Central memory CD8-positive, alpha-beta T cell (primary cell): ENCODE measurements around the gene HDAC1.
"Not testable (repeated sequence)": the region's sequence is repeated elsewhere in the genome, so short reads cannot be mapped to it uniquely, and the experiment has no call there.

Experiments used
- ATAC-seq: fragments of 150-1000 bp; cut with Tn5 transposase; replicated peaks from 2 replicates; pipeline ENCODE4 v1.10.0; 2022; ENCODE audit warnings: mild to moderate bottlenecking, moderate FRiP score, moderate number of reproducible peaks; ENCODE audit not compliant: poor library complexity, severe bottlenecking; ENCODE audit errors: extremely low read depth
- DNase-seq, 2 donors: peaks; one replicate each; pipeline ENCODE4 v3.0.0; 2021; ENCODE audit warnings: low spot score in 2 of 2
- H3K27ac Mint-ChIP-seq: one replicate; pipeline ENCODE4 v1.8.0; 2022; ENCODE audit warnings: low read depth, mild to moderate bottlenecking, moderate library complexity, mixed read lengths
- H3K27me3 Mint-ChIP-seq: one replicate; pipeline ENCODE4 v1.8.0; 2022; ENCODE audit warnings: mixed read lengths
- H3K36me3 Mint-ChIP-seq: one replicate; pipeline ENCODE4 v1.8.0; 2022; ENCODE audit warnings: mild to moderate bottlenecking, moderate library complexity, mixed read lengths; ENCODE audit not compliant: insufficient read depth
- H3K4me1 Mint-ChIP-seq: one replicate; pipeline ENCODE4 v1.8.0; 2022; ENCODE audit warnings: mixed read lengths
- H3K4me3 Mint-ChIP-seq: one replicate; pipeline ENCODE4 v1.8.0; 2022; ENCODE audit warnings: mild to moderate bottlenecking, moderate library complexity, mixed read lengths
- H3K9me3 Mint-ChIP-seq: one replicate; pipeline ENCODE4 v1.8.0; 2022; ENCODE audit warnings: mixed read lengths

The HDAC1 gene

GRCh38 chr1:32349211-32349708 lies 57.4 kb downstream of the HDAC1 start:
- Mint-ChIP-seq H3K4me3 (no peak overlapping the region), H3K36me3 (peaks cover 2% of the 10 kb centered on the region), H3K27ac (no peak overlapping the region), H3K4me1 (peaks cover 61% of the 10 kb centered on the region), H3K9me3 (no peaks in the 10 kb centered on the region), H3K27me3 (no peaks in the 10 kb centered on the region)
- DNase-seq (no peak), ATAC-seq (no peak)

- Mint-ChIP-seq H3K27me3 (no peaks in the 10 kb centered on the region), H3K27ac (no peak overlapping the region), H3K9me3 (no peaks in the 10 kb centered on the region), H3K4me1 (peaks cover 51% of the 10 kb centered on the region), H3K4me3 (peak overlapping the region; percentile 70), H3K36me3 (peaks cover 2% of the 10 kb centered on the region)
- DNase-seq = peak; percentile 70 to 78
- peak; percentile 66 for ATAC-seq
These were observed 59.0 kb downstream of the HDAC1 start for GRCh38 chr1:32350785-32351398.

GRCh38 chr1:32351399-32352238 lies 59.7 kb downstream of the HDAC1 start:
- H3K4me3 Mint-ChIP-seq = peak overlapping the region; percentile 70
- no peaks in the 10 kb centered on the region for H3K9me3 Mint-ChIP-seq
- ATAC-seq = peak; percentile 97
- peak in 1 of 2 donors; percentile 85 for DNase-seq
- H3K4me1 Mint-ChIP-seq = peaks cover 44% of the 10 kb centered on the region
- H3K36me3 Mint-ChIP-seq = peaks cover 2% of the 10 kb centered on the region
- H3K27ac Mint-ChIP-seq = no peak overlapping the region
- H3K27me3 Mint-ChIP-seq = no peaks in the 10 kb centered on the region

GRCh38 chr1:32352239-32352745 lies 60.4 kb downstream of the HDAC1 start:
- ATAC-seq (no peak), DNase-seq (no peak)
- H3K4me1 Mint-ChIP-seq = peaks cover 42% of the 10 kb centered on the region
- H3K9me3 Mint-ChIP-seq = no peaks in the 10 kb centered on the region
- no peaks in the 10 kb centered on the region for H3K27me3 Mint-ChIP-seq
- peaks cover 2% of the 10 kb centered on the region for H3K36me3 Mint-ChIP-seq
- H3K4me3 Mint-ChIP-seq = peak overlapping the region; percentile 70
- H3K27ac Mint-ChIP-seq = peak overlapping the region; percentile 56

GRCh38 chr1:32352831-32353383 lies 61.0 kb downstream of the HDAC1 start:
- Mint-ChIP-seq H3K27ac (peak overlapping the region; percentile 56), H3K4me3 (peak overlapping the region; percentile 70), H3K4me1 (peaks cover 42% of the 10 kb centered on the region), H3K36me3 (peaks cover 2% of the 10 kb centered on the region), H3K27me3 (no peaks in the 10 kb centered on the region), H3K9me3 (no peaks in the 10 kb centered on the region)
- ATAC-seq (no peak), DNase-seq (no peak)

- DNase-seq (no peak), ATAC-seq (no peak)
- Mint-ChIP-seq H3K4me3 (peak overlapping the region; percentile 70), H3K4me1 (peaks cover 42% of the 10 kb centered on the region), H3K27ac (peak overlapping the region; percentile 56), H3K9me3 (no peaks in the 10 kb centered on the region), H3K27me3 (no peaks in the 10 kb centered on the region), H3K36me3 (peaks cover 2% of the 10 kb centered on the region)
These were observed 61.5 kb downstream of the HDAC1 start for GRCh38 chr1:32353431-32353830.

- H3K4me3 Mint-ChIP-seq = peak overlapping the region; percentile 70
- H3K27ac Mint-ChIP-seq = peak overlapping the region; percentile 26
- ATAC-seq (no peak), DNase-seq (no peak)
- H3K36me3 Mint-ChIP-seq = peaks cover 2% of the 10 kb centered on the region
- no peaks in the 10 kb centered on the region for H3K9me3 Mint-ChIP-seq
- H3K4me1 Mint-ChIP-seq = peaks cover 37% of the 10 kb centered on the region
- H3K27me3 Mint-ChIP-seq = no peaks in the 10 kb centered on the region
These were observed 62.1 kb downstream of the HDAC1 start for GRCh38 chr1:32353886-32354570.

- peaks cover 37% of the 10 kb centered on the region for H3K4me1 Mint-ChIP-seq
- DNase-seq, H3K9me3 Mint-ChIP-seq, ATAC-seq, H3K27me3 Mint-ChIP-seq, H3K27ac Mint-ChIP-seq, H3K36me3 Mint-ChIP-seq, H3K4me3 Mint-ChIP-seq: not testable (repeated sequence)
These were observed 63.9 kb downstream of the HDAC1 start for GRCh38 chr1:32355778-32356177.

GRCh38 chr1:32356478-32356877 lies 64.6 kb downstream of the HDAC1 start:
- Mint-ChIP-seq H3K4me3 (no peak overlapping the region), H3K9me3 (no peaks in the 10 kb centered on the region), H3K4me1 (peaks cover 36% of the 10 kb centered on the region), H3K27ac (no peak overlapping the region), H3K27me3 (peaks cover 10% of the 10 kb centered on the region), H3K36me3 (peaks cover 2% of the 10 kb centered on the region)
- no peak for ATAC-seq
- no peak for DNase-seq

GRCh38 chr1:32357614-32358013 lies 65.7 kb downstream of the HDAC1 start:
- Mint-ChIP-seq H3K4me3 (no peak overlapping the region), H3K9me3 (no peaks in the 10 kb centered on the region), H3K27ac (no peak overlapping the region), H3K27me3 (peaks cover 10% of the 10 kb centered on the region), H3K4me1 (peaks cover 36% of the 10 kb centered on the region), H3K36me3 (peaks cover 4% of the 10 kb centered on the region)
- DNase-seq (no peak), ATAC-seq (no peak)

GRCh38 chr1:32358435-32358834 lies 66.6 kb downstream of the HDAC1 start:
- Mint-ChIP-seq H3K4me1 (peaks cover 30% of the 10 kb centered on the region), H3K27me3 (peaks cover 10% of the 10 kb centered on the region), H3K9me3 (no peaks in the 10 kb centered on the region), H3K36me3 (peaks cover 8% of the 10 kb centered on the region), H3K27ac (no peak overlapping the region), H3K4me3 (no peak overlapping the region)
- ATAC-seq (no peak), DNase-seq (no peak)

GRCh38 chr1:32361308-32361673 lies 69.4 kb downstream of the HDAC1 start:
- peak overlapping the region; percentile 73 for H3K27ac Mint-ChIP-seq
- peaks cover 10% of the 10 kb centered on the region for H3K36me3 Mint-ChIP-seq
- peaks cover 22% of the 10 kb centered on the region for H3K4me1 Mint-ChIP-seq

More at GRCh38 chr1:32361308-32361673, 69.4 kb downstream of the HDAC1 start:
- DNase-seq (no peak), ATAC-seq (no peak)
- H3K9me3 Mint-ChIP-seq = no peaks in the 10 kb centered on the region
- peaks cover 10% of the 10 kb centered on the region for H3K27me3 Mint-ChIP-seq
- H3K4me3 Mint-ChIP-seq = peak overlapping the region; percentile 78
